ENCODE data around the gene STXBP1.

STXBP1 gene

DNA sequence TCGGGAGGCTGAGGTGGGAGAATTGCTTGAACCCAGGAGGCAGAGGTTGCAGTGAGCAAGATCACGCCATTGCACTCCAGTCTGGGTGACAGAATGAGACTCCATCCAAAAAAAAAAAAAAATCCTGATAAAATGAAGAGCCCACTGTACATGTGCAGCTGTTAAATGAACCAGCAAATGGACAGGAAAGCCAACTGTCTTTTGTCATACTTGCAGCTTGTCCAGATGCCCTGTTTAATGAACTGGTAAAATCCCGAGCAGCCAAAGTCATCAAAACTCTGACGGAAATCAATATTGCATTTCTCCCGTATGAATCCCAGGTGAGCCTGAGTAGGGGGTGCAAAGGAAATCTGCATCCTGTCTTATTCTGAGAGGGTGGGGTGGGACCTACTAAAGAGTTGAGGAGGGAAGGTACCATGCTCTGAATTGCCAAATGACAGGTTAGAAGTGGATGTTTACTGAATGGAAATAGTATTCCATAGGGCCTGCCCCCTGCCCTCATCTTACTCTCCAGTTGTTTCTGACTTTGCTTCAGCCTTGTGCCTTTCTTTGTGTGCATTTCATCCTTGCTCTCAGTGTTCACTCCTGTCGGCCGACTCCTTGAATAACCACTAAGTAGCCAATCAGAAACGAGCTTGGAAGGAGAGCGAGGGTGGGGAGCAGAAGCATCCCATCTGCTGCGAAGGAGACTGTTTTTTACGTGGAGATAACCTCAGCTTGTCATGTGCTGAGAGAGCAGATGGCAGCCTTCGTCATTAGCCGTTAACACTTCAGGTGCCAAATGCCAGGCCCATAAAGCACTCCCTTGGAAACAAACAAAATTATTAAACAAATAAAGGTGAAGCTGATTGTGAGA lies 49.0 kb downstream of the STXBP1 start:
- DNase-seq: no peak

DNA sequence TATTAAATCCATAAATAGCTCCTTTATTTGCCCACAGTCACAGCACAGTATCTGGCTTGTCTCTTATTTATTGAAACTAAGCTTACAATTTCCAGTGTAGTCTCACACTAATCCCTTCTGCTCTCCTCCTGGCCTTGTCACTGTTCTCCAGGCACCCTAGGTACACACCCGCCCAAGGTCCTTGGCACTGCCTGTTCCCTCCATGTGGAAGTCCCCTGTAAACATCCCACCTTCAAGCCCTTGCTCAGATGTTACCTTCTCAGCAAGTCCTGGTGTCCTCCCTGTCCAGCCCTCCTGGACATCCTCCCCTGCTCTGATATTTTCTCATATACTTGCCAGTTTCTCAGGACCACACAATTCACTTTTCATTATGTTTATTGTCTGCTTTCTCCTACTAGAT lies 50.5 kb downstream of the STXBP1 start:
- no peak for DNase-seq

DNA sequence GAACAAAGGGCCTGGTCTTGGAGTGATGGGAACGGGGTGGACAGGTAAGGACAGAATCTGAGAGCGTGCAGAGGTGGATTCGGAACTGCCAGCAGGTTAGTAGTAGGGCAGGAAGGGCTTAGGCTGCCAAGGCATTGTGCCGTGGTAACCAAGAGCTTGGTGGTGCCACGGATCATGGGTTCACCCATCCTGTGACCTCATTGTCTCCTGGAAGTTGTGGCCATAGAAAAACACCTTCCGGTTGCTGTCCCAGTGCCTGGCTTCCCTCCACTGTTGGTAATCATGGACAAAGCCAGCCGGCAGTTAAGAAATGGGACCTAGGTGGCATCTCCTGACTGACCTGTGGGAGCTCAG lies 52.2 kb downstream of the STXBP1 start:
- no peak for DNase-seq

DNA sequence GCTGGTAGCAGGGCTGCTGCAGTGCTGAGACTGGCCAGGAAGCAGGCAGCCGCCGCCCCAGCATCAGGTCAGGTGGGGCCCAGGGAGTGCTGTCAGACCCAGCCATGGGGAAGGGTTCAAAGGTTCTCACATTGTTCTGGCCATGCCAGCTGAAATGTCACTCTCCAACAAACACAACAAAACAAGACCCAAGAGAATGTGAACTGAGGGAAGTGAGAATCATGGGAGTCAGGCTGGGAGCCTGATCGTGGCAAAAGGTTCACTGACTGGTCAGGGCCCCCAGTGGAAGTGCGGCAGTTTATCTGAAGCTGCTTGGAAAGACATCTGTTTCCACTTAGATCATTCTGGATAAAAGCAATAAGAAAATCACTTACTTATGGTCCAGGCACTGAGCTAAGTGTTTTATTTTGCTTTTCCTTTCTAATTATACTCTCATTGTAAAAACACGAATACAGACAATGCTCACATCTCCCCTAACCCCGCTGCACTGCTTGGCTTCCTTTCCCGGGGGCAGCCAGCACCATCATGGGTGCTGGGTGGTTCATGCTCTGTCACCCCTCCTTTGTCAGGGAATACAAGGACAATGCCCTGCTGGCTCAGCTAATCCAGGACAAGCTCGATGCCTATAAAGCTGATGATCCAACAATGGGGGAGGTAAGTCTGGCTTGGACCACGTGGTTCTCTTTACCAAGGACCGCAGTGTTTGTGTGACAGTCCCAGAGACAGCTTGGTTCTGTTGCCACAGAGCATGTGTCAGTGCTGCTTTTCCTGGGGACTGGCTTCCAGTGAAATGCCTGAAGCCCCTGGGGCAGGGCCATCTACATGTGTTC lies 52.8 kb downstream of the STXBP1 start:
- no peak for DNase-seq

DNA sequence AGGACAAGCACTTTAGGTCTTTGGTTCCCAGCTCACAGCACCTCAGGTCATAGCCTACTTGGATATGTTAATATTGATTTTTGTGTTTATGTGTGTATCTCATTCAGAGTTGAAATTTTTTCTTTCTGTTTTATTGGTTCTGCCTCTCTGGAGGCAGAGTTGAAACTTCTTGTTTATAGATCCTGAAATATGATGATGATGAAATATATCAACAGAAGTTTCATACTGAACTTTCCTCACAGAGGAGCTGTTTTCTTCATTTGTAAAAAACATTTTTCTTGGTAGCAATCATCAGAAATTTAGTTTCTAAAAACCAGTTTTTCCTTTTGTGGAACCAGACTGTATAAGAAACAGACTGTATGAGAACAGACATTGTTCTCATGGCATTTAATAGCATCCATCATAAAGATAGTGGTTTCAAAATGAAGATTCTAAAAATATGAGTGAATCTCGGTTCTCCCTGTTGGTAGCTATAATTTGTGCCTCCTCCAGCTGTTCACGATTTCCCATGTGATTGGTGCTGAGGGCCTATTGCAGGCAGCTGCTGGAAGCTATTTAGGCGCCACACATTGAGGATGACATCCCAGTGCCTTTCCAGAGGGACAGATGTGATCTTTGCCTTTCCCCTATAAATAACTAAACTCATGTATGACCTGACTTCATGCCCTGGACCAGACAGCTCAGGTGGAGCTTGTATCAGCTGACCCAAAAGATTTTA lies 55.2 kb downstream of the STXBP1 start:
- DNase-seq: no peak

DNA sequence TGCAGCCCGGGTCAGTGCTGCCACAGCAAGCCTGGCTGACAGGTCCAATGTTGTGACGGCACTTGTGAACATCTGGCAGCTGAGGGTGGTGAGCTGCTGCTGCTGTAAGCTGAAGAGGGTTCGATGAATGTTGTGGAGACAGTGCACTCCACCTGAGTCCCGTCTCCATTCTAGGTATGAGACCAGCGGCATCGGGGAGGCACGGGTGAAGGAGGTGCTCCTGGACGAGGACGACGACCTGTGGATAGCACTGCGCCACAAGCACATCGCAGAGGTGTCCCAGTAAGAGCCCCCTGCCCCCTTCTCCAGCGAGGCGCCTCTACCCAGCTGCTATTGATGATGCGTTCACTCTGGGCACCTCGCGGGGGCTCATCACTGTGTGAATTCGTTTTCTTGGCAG lies 55.8 kb downstream of the STXBP1 start:
- no peak for DNase-seq

DNA sequence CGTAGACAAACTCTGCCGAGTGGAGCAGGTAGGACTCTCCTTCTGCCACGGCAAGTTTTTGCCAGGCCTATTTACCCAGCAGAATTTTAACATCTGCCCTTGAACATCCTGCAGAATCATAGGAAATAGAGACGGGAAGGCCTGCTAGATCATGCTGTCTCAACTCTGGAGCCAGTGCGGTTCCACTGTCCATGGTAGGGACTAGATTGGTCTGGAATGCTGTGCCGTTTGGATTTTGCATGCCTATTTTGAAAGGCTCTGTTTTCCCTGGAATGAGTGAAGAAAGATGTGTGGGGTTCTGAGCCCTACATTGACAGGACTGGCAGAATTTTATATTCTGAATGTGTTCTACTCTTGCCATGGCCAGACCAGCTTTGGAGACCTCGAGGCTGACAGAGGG lies 61.2 kb downstream of the STXBP1 start:
- no peak for DNase-seq

DNA sequence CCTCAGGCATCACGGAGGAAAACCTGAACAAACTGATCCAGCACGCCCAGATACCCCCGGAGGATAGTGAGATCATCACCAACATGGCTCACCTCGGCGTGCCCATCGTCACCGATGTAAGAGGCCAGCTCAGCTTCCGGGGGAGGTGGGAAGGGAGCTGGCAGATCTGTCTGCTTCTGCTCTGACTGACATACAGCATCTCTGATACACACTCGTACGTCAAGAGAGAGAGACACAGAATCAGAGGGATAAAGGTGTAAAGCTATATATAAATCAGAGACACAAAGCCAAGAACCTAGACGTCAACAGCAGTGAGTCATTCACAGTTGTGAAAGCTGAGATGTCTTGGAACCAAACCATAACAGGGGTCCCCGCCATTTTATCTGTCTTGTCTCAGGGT lies 64.6 kb downstream of the STXBP1 start:
- DNase-seq: no peak

DNA sequence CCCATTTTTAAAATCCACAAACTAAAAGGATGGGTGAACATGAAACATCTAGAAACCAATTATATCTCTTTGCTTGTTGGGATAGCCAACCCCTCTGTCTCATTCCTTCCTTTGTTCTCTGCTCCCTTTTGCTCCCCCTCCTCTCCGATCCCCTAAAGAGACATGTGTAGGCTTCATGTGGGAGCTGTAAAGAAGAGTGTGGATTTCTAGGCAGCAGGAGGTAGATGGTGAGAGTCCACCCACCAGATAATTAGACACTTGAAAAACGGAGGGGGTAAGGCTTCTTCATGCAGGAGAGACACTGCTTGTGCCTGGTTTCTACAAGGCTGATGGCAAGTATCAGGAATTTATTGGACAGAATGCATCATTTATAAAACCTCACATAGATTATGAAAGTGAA lies 67.4 kb downstream of the STXBP1 start:
- no peak for DNase-seq

DNA sequence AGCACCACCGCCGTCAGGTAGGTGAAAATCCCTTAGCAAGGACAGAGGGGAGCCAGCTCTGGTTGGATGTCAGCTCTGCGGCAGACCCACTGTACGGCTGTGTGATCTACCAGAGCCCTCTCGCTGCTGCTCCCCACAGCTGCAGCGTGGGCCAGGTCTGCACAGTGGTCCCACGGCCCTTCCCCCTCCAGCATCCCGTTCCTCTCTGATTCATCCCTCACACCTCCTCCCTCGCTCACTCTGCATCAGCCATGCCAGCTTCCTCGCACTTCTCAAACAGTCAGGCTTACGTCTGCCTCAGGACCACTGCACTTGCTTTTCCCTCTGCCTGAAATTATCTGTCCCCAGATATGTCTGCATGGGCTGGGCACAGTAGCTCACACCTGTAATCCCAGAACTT lies 68.1 kb downstream of the STXBP1 start:
- DNase-seq: no peak

DNA sequence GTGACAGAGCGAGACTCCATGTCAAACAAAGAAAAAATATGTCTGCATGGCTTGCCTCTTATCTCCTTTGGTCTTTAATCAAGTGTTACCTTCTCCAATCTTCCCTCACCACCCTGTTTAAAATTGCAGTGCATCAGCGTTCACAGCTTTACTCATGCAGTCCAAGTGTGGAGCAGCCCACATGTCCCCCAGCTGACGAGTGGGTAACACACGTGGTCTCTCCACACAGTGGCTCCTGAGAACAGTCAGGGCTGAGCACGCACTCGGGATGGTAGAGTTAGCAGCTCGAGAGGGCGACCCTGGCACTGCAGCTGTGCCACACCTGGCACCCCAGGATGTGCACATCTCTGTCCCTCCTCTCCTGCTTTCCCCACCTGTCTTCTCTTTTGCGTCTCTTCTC lies 68.8 kb downstream of the STXBP1 start:
- no peak for DNase-seq

DNA sequence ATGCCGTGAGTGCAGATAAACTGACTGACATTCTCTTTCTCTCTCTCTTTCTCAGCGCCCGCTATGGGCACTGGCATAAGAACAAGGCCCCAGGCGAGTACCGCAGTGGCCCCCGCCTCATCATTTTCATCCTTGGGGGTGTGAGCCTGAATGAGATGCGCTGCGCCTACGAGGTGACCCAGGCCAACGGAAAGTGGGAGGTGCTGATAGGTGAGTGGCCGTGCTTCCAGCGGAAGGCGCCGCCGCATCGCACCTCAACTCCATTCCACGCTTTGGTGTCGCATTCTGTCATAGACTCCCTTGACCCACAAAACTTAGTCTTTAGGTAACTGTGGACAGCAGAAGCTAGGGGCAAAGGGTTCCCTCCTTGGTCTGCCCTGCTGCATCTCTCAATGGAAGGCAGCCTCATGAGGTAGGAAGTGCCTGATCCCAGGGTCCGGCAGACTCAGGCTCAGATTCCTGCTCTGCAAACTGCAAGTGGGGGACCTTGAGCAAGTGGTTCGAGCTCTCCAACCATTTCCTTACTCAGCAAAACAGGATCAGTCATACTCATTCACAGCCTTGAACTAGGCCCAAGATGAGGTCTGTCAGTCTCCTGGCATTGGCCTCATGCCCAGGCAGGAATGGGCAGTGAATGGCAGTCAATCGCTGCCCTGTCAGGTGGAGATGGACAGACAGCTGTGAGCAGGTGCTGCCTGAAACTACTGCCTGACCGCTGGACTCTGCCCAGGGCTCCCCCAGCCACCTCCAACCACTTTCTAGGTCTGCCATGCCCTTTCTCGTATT lies 70.5 kb downstream of the STXBP1 start:
- DNase-seq: no peak

DNA sequence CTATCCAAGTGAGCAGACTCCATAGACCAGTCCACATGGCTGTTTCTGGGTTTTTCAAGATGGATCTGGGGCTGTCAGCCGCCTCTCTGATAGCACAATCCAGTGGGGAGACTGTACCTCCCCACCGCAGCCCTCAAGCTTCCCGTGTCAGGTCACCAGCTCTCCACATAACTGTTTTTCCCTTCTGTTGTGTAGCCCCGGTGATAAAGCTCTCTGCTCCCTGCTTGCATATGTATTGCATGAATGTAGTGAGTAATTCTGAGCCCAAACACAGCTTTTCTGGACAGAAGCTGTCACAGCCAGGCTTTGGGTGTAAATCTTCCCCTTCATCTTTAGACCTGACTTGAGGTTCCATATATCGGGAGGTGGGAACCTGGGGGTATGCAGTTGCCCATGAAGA lies 71.6 kb downstream of the STXBP1 start:
- no peak for DNase-seq

DNA sequence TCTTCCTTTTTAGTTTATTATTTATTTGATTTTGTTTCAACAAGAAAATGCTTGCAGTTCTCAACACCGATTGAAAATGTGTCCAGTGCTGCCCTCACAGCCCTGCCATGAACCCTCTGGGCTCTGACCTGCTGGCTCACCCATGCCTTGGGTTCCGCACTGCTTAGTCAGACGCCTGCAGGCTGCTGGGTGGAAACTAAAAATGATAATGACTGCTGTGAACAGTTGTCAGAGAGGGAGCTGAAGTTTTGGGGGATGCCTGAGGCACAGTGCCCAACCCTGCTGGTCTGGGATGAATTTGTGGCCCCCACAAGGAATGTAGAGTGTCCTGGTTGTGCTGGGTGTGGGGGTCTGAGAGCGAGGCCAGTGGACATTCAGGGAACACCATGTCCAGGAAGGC lies 72.5 kb downstream of the STXBP1 start:
- DNase-seq: no peak

DNA sequence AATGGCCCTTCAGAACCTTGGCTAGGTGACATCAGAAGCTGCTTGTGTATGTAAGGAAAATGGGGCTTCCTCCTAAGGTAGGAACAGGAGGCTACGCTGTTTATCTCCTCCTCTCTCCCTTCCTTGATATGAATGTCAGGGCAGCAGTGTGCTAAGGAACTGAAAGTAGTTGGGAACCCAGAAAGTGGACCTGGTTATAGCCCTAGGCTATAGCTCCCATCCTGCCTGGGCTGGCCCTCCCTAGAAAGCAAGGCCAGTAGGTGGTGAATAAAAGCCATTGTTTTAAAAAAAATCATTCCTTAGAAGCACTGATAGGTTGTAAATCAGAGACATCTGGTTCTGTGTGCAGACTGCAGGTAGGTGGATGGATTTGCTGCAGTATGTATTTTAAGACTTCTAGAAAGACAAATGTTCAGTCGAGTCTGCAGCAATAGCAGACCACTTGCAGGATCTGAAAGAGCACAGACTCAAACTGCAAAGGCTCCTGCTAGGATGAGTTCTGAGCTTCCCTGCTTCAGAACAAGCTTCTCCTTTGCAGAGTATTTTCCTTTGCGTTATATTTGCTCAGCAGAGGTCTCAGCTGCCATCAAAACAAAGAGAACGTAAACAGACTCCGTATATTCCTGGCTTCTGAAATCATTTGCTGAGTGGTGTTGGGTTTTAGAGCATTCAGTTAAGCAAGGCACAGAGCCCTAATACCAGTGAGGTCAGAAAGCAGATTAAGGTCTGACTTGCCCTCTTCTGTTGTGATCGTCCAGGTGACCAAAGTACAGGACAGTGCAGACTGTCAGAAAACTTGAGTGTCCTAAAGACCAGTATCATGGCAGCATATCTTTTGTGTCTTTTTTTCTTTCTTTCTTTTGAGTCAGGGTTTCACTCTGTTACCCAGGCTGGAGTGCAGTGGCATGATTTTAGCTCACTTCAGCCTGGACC lies 74.7 kb downstream of the STXBP1 start:
- no peak for DNase-seq

DNA sequence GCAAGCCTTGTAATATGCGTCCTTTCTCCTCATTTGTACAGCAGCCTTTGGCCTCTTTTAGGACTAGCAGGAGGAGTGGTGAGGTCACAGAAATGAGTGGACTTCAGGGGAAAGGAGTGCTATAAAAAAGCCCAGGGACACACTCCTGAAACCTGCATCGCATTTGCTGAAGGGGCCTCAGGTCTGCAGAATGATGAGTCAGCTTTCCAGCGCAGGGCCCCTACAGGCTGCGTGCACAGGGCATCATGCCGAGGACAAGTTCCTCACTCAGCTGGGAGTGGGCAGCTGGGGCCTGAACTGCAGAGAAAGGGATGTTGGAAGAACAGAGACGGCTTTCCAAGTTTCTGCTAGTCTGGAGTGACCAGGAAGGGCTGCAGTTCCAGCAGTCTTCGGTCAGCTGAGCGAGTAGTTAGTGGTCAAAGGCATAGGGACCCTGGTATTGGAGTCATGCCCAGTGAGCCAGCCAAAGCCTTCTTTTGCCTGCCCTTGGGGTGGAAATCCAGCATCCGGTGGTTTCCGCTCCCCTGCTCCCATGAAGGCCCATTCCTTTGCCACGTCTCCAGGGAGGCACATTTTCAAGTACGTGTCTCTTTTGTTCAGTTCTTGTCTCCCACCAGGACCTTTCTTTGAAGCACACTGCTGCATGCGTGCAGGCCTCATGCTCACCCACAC lies 77.4 kb downstream of the STXBP1 start:
- DNase-seq: no peak

DNA sequence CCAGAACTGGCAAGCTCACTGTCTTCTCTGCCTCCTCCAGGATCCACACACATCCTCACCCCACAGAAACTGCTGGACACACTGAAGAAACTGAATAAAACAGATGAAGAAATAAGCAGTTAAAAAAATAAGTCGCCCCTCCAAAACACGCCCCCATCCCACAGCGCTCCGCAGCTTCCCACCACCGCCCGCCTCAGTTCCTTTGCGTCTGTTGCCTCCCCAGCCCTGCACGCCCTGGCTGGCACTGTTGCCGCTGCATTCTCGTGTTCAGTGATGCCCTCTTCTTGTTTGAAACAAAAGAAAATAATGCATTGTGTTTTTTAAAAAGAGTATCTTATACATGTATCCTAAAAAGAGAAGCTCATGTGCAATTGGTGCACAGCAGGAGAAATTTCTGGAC lies 78.7 kb downstream of the STXBP1 start:
- DNase-seq: no peak

DNA sequence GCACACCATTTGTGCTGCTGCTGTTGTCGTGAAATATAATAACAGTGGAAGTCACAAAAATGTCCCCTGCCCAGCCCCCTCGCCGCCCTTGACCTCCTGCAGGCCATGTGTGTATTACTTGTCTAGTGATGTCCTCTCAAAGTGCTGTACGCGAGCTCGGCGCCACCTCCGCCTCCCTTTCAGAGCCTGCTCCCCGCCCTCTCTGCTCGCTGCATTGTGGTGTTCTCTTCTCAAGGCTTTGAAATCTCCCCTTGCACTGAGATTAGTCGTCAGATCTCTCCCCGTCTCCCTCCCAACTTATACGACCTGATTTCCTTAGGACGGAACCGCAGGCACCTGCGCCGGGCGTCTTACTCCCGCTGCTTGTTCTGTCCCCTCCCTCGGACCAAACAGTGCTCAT lies 80.0 kb downstream of the STXBP1 start:
- no peak for DNase-seq

DNA sequence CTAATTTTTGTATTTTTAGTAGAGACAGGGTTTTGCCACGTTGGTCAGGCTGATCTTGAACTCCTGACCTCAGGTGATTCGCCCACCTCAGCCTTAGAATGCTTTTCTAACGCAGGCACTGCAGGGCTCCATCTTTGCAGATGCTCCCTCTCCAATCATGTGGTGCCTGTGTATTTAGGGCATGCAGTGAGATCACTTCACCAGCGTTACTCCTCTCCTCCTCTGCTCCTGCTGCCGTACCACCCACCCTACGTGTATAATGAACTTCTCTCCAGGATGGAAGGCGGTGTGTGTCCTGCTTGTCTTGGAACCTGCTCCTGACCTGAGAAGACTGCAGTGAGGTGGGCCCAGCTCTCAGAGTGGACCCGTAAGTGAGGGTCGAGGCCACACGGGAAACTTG lies 81.1 kb downstream of the STXBP1 start:
- DNase-seq: no peak

DNA sequence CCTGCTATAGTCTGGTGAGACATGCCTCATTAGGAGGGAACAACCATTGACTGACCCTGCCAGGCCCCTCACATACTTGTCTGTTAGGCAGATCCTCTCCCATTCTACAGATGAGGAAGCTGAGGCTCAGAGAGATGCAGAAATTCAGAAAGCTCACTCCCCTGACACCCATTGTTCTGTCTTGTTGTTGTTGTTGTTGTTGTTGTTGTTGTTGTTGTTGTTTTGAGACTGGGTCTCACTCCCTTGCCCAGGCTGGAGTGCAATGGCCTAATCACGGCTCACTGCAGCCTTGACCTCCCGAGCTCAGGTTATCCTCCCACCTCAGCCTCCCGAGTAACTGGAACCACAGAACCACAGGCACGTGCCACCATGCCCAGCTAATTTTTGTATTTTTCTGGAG lies 81.6 kb downstream of the STXBP1 start:
- DNase-seq: no peak
